Erythroblast (primary cell): ENCODE measurements around the gene BTG2.

Experiments
- GATA1 ChIP-seq: IDR thresholded peaks from 2 replicates; pipeline ENCODE4 v1.6.1; 2011; ENCODE audit warnings: low read depth, mild to moderate bottlenecking, control low read depth, low read length, moderate library complexity
- POLR2A ChIP-seq: IDR thresholded peaks from 2 replicates; pipeline ENCODE4 v1.6.1; 2011; ENCODE audit warnings: mild to moderate bottlenecking, low read length

DNA sequence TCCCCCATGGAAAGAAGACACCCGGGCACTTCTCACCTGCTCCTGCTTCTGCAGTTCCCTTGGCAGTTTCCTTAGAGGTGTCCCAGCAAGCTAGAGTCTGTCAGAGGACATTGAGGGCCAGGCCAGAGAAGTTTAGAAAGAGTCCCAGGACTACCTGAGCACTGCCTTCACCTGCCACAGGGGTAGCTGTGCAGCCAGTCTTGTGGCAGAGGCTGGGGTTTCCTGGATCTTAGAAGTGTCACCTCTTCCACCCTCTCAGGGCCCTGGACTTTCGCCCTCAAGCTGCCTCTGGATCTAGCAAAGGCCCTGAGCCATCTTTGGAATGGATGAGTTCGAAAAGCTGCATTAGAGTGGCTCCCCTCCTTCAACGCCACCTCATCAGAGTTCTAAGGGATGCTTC is 34.9 kb upstream of the BTG2 start:
- TF ChIP-seq POLR2A (no peak), GATA1 (no peak)
